Gastrocnemius medialis (tissue), 4 donors: ENCODE data around the gene QPRT.

Experiments used
- POLR2A ChIP-seq, 2 donors: fragments of 450-650 bp; IDR thresholded peaks; one replicate each; pipeline ENCODE4 v1.6.1; 2017; ENCODE audit warnings: antibody characterized with exemption in 2 of 2, mild to moderate bottlenecking in 2 of 2, moderate library complexity in 2 of 2
- TF ChIP-seq, protein P1 (sequence below), 5 experiments: fragments of 450-650 bp in 3 of 5; fragments of 200-600 bp in 2 of 5; sonication (generic) in 2 of 5; IDR thresholded peaks in 4 of 5; conservative IDR thresholded peaks in 1 of 5; 1 replicate in 4 of 5; 2 replicates in 1 of 5; pipeline ENCODE4 v1.5.1; 2016 to 2019; ENCODE audit warnings: antibody characterized with exemption in 5 of 5, mild to moderate bottlenecking in 3 of 5, moderate library complexity in 3 of 5

DNA sequence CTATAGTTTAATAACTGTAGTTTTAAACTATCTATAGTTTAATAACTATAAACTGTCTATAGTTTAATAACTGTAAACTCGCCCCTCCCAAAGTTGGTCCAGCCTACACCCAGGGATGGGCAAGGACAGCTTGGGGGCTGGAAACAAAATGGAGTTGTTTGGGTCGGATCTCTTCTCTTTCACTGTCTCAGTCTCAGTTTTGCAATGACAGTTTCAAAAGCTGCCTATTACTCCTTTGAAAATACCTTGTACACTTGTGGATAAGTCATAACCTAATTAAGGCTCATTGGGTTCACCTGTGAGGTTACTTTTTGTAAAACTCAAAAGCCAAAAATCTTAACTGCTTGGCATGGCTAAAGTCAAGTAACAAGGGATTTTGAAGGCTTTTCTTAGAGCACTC lies 35.4 kb downstream of the QPRT start:
- no peak for TF ChIP-seq POLR2A (IDR thresholded peaks at IDR 0.05)
- TF ChIP-seq, protein P1, sequence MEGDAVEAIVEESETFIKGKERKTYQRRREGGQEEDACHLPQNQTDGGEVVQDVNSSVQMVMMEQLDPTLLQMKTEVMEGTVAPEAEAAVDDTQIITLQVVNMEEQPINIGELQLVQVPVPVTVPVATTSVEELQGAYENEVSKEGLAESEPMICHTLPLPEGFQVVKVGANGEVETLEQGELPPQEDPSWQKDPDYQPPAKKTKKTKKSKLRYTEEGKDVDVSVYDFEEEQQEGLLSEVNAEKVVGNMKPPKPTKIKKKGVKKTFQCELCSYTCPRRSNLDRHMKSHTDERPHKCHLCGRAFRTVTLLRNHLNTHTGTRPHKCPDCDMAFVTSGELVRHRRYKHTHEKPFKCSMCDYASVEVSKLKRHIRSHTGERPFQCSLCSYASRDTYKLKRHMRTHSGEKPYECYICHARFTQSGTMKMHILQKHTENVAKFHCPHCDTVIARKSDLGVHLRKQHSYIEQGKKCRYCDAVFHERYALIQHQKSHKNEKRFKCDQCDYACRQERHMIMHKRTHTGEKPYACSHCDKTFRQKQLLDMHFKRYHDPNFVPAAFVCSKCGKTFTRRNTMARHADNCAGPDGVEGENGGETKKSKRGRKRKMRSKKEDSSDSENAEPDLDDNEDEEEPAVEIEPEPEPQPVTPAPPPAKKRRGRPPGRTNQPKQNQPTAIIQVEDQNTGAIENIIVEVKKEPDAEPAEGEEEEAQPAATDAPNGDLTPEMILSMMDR (IDR thresholded peaks at IDR 0.05 in 4 of 5, conservative IDR thresholded peaks at IDR 0.05 in 1 of 5): no peak
